Posterior cingulate gyrus (tissue), 11 donors: Measurements from ENCODE around the gene TNS4.

ENCODE experiments used
- DNase-seq, 10 donors: peaks; one replicate each; pipeline versions ENCODE4 v3.0.0 to v3.0.0-alpha.2; 2020 to 2021; ENCODE audit warnings: mixed read lengths in 3 of 10
- intact Hi-C: fragments of 100-400 bp; cut with DNase I; formaldehyde crosslinking; loops from one replicate; pipeline ENCODE4 v1.15.1; 2023

Gene TNS4

DNA sequence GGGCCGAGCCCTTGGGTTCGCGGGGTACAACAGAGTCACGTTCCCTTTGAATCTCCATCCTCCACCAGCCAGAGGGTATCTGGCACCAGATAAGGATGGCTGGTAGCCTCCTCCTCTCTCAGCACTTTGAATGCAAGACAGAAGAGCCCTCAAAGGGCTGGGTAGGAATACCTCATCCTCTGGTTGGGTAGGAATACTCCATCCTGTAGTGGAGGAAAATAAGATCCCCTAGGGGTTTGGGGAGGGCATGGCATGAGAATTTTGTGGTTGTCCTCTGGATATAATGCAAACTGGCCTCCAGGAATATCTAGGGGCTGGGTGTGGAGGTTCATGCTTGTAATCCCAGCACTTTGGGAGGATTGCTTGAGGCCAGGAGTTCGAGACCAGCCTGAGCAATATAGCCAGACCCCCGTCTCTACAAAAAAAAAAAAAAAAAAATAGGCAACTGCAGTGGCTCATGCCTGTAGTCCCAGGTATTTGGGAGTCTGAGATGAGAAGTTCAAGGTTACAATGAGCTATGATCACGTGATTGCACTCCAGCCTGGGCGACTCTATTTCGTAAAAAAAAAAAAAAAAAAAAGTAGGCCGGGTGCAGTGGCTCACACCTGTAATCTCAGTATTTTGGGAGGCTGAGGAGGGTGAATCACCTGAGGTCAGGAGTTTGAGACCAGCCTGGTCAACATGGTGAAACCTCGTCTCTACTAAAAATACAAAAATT lies 55.5 kb downstream of the TNS4 start:
- no peak for DNase-seq
- intact Hi-C loops = no loop called here

DNA sequence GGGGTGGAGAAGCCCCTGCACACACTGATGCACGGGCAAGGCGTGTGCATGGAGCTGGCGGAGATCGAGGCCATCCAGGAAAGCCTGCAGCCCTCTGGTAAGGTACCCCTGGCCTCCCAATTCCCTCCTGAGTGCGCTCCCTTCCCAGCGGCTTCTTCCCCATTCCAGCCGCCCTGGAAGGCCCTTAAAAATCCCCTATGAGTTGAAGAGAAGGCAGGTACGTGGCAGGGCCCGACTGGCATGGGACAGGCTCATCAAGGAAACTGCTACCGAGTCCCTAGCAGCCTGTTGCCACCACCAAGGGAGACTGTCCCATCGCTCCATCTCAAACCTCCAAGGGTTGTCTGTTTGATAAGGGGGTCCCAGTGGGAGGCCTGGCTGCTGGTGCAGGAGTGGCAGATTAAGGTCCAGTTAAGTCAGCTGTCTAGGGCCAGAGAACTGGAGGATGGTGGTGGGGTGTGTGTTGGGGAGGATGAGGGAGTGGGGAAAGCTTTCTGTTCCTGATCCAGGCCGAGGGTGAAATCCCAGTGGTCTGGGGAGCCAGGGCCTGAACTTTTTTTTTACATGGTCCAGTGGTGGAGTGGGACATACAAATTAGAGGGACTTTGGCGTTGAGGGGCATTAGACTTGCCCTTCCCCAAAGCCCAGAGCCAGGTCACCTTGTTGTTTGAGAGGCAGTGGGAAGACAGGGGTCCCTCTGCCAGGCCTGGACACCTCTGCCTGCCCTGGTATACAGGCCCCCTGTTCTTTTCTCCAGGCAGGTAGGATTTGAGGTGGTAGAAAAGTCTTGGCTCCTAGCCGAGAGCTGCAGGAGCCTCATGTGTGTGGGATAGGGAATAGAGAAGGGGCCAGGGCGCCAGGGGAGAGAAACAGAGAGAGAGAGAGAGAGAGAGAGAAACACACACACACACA lies 57.2 kb downstream of the TNS4 start:
- intact Hi-C loops = no loop called here

DNA sequence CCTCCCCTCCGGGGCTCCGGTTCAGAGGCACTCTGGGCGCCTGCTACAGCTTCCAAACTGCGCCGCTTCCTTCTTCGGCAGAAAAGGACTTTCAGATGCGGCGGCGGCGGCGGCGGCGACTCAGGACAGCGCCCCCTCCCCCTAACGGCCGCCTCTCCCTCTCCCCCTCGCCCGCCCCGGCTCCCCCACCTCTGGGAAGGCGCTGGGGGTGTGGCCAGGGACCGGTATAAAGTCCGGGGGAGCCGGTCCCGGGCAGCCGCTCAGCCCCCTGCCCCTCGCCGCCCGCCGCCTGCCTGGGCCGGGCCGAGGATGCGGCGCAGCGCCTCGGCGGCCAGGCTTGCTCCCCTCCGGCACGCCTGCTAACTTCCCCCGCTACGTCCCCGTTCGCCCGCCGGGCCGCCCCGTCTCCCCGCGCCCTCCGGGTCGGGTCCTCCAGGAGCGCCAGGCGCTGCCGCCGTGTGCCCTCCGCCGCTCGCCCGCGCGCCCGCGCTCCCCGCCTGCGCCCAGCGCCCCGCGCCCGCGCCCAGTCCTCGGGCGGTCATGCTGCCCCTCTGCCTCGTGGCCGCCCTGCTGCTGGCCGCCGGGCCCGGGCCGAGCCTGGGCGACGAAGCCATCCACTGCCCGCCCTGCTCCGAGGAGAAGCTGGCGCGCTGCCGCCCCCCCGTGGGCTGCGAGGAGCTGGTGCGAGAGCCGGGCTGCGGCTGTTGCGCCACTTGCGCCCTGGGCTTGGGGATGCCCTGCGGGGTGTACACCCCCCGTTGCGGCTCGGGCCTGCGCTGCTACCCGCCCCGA lies 58.0 kb downstream of the TNS4 start, which contains the start of gene IGFBP4:
Gene IGFBP4, plus strand, starts transcription at position 255 of the 792 bp plus-strand sequence. Its CDS starts 286 bp downstream, at position 541.
- DNase-seq = peak; percentile 45 to 96 (median 76)
- intact Hi-C loops = no loop called here

More for the DNA sequence above, 57.2 kb downstream of the TNS4 start:
- DNase-seq = no peak

DNA sequence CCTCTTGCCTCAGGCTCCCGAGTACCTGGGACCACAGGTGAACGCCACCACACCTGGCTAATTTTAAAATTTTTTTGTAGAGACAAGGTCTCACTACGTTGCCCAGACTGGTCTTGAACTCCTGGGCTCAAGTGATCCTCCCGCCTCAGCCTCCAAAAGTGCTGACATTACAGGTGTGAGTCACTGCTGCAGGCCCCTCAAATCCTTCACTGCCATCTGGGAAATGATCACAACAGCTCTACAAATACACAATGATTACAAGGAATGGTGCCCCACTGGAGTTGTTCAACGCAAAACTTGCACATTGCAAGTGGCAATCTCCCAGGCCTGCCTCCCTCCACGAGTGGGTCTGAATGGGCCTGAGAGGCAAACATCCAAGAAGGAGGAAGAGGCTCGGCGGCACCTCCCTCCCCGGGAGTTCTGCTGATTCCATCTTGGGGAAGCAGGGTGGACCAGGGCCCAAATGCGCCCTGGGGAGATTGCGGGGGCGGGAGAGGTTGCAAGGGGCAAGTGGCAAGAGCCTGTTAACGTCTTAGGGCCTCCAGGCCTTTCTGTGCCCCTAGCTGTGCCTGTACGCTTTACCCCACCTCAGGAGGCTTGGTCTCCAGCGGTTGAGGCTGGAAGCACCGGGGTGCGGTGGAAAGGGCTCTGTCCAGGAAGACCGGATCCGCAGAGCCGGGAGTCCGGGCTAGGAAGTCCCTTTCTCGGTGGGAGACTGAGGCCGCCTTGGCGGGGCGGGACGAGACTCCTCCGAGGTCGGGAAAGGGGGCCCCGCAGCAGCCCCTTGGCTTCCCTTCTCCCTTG lies 58.8 kb downstream of the TNS4 start:
- peak in 3 of 10 donors; percentile 14 to 83 (median 18) for DNase-seq
- intact Hi-C loops = no loop called here

DNA sequence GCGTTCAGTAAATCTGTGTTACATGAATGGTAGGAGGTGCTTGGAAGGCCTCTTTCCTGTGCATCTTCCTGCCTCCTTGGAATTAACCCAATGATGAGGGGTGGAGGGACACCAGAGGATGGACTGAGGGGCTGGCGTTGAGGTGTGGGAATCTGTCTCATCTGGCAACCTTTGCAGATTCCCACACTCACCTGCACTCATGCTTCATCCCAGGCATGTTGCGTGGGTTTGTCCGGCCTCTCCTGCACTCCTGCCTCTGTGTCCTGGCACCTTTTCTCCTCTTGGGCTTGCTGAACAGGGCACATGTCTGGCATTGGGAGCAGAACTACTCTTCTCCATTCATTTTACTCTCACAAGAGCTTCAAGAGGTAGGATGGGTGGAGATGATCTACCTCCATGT lies 61.3 kb downstream of the TNS4 start:
- peak in 1 of 10 donors; percentile 37 for DNase-seq
- intact Hi-C loops = loop anchor here (2.0 kb wide), 1 partner anchor 121 kb away; no protein-coding TSS in a partner anchor

DNA sequence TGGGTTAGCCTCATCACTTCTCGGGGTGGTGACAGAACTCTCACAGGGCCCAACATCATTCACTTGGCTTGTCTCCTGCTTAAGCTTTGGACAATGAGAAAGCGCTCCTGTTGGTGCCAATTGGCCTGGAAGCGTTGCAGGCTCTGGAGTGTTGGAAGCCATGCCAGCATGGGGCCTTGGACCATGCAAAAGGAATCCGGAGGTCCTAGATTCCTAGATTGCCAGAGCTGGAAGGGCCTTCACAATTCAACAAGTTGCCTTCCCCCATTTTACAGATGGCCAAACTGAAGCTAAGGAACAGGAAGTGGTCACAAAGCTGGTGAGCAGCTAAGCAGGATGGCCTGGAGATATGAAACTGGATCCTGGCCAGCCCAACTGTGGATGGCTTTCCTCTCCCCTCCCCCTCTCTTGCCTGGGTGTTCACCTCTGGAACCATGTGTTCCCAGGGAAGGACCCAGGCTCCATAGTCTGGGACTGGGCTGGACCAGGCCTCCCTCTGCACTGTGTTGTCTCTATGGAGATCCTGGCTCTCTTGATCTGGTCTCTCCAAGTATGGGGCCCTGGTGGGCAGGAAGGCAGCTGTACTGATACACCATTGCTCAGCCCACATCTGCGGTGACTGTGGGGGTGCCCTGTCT lies 64.2 kb downstream of the TNS4 start:
- intact Hi-C loops = no loop called here
- DNase-seq = no peak

DNA sequence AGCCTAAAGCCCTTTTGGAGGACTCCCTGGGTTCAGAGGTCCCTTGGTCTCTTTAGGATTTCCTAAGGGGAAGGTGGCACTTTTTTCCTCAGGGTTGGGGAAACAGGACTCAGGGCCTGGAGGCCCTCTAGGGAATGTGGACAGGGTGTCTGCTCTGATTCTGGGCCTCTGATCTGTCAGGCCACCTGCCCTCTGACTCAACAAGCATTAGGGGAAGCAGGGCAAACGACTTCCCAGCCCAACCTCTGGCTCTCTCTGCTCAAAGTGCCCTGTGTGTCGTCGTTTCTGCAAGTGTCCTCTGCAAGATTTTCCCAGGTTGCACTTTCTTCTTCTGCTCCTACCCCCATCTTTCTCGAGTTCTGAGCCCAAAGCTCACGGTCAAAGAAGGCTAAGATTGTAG lies 64.8 kb downstream of the TNS4 start:
- intact Hi-C loops = no loop called here
- DNase-seq = no peak

DNA sequence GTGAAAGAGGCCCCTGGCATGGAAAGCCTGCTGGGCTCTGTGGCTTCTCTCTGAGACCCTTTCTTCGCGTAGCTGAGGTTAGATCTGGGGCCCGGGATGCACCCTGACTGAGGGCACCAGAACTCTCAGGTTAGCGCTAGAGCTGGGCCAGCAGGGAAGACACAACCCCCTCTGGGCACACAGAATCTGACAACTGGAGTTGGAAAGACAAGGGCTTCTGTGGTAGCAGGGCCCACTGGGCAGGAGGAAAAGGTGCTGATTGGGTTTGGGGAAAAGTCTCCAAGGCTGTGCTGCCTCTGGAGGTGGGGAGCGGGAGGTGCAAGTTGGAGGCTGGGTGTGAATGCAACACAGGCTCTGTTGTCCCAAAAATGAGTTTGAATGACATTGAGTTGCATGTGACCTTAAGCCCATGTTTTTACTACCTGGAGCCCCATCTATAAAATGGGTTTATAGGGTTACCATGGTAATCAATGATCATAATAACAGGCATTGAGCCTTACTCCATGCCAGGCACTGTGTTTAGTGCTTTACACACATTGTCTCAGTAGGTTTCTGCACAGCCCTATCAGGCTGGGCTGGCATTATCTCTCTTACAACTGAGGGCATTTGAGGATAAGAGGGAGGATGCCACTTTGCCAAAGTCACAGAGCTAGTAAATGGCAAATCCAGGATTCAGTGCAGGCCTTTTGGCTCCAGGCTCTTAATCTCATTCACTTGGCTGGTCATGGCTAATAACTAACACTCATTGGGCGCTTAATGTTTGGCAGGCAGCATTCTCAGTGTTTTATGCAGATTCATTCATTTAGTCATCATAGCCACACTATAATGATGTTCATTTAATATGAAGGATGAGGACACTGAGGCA lies 67.6 kb downstream of the TNS4 start:
- DNase-seq = peak in 1 of 10 donors; percentile 82
- intact Hi-C loops = no loop called here

DNA sequence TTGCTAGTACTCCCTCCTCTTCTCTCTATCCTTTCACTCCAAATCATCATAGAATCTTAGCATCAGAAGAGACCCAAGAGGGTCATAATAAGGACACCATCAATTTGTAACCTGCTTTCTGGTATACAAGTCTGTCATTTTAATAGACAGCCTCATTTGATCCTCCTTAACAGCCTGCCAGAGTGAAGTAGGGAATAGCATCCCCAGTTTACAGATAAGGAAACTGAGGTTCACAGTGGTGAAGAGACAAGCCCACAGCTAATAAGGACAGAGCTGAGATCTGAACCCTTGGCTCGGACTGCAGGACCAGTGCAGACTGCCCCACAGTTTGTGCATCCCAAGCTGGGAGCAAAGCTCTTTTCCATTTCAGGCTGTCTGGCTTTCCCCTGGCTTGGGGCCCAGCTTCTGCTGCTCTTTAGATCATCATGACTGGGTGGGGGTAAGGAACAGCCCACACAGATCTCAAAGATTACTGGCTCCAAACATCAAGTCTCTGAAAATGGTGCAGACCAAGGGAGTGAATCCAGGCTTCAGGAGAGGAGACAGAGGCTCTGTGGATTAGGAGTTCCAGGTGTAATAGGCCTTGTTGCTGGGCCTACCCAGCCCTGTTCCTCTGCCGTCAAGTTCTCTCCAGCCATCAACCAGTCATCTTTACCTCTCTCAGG lies 68.4 kb downstream of the TNS4 start:
- peak in 1 of 10 donors; percentile 77 for DNase-seq
- intact Hi-C loops = no loop called here

DNA sequence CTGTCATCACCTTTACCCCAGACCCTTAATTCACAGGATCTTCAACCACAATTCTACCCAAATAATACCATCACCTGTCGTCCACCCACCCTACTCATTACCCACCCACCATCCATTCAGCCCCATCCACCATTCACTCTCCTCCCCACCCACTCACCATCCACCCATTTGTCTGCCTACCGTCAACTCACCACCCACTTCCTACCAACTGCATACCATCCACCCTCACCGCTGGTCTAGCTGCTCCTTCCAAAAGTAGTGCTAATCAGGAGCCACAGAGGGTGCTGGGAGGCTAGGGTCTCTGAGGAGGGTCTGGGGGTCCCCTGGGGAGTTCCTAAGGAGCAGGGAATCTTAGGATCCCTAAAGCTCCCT lies 70.2 kb downstream of the TNS4 start:
- intact Hi-C loops = no loop called here
- DNase-seq = no peak

DNA sequence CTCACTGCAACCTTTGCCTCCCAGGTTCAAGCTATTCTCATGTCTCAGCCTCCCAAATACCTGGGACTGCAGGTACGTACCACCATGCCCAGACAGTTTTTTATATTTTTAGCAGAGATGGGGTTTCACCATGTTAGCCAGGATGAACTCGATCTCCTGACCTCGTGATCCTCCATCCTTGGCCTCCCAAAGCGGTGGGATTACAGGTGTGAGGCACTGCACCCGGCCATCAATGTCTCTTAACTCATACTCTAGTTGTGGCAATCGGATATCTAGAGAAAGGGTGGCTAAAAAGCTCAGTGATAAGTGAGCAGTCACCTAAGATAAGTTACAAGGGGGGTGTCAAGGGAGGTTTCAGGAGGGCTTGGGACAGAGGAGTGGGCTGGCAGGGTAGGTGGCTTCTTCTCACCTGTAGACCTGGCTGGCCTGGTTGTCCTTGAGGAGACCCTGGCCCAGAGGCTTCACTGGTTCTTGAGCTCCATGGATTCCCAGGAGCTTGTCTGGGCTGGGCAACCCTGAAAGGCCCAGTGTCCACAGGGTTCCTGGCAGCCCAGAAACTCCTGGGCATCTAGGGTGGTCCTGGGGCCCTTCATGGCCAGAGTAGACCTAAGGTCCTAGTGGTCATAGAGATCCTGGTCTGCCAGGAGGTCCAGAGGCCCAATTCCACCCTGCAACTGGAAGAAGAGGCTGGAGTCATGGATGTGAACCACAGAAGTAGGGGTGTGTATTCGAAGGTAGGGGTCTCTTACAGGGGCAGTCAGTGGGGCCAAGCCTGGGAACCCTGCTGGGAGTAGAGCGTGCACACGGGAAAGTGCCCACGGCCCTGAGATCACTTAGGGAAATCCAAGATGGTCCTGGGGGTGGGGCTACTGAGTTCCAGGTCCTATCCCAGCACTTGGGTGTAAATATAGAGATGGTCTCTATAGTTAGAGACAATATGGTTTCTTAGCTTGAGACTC lies 70.9 kb downstream of the TNS4 start:
- peak in 1 of 10 donors; percentile 43 for DNase-seq
- intact Hi-C loops = no loop called here

DNA sequence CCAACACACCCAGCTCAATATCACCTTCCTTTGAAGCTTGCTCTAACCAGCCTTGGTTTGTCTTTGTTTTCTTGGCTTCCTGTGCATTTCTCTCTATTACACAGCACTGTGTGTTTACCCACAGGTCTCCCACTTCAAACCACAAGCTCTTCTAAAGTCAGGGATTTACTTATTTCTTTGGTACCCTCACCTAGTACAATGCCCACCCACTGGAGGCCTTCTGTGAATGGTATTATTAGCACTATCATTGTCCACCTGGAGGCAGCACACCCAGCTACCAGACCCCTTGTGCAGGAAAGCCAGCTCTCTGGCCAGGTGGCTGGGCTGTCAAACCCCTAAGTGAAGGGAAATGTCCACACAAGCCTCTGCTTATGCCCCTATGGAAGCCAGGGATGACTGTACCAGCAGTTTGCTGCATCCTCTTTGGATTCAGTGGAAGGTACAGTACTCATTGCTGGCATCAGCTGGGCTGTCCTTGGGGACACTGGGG lies 74.4 kb downstream of the TNS4 start:
- intact Hi-C loops = no loop called here
- DNase-seq = no peak
